GM18951 (cell line): ENCODE data around the gene IFNGR1.

Source experiments
- POLR2A ChIP-seq: IDR thresholded peaks from 4 replicates; pipeline ENCODE4 v1.6.1; 2011; ENCODE audit warnings: mild to moderate bottlenecking; ENCODE audit not compliant: insufficient read length, insufficient read depth; ENCODE audit errors: extremely low read depth
- in situ Hi-C: fragments of 300-500 bp; cut with MboI; formaldehyde crosslinking; loops from one replicate; pipeline ENCODE4 v1.12.0; 2022; ENCODE audit warnings: low sequenced_read_pairs, mixed read lengths, inconsistent platforms; ENCODE audit not compliant: unreplicated experiment

The IFNGR1 gene

GRCh38 chr6:137160763-137161162 lies 58.4 kb downstream of the IFNGR1 start:
- no peak for TF ChIP-seq POLR2A
- in situ Hi-C loops: loop anchor here (10.0 kb wide), 1 partner anchor 56 kb away; no protein-coding TSS in a partner anchor

- in situ Hi-C loops: loop anchor here (10.0 kb wide), 1 partner anchor 55 kb away; no protein-coding TSS in a partner anchor
- TF ChIP-seq POLR2A: no peak
Observed at GRCh38 chr6:137159912-137160311, 59.3 kb downstream of the IFNGR1 start.

DNA sequence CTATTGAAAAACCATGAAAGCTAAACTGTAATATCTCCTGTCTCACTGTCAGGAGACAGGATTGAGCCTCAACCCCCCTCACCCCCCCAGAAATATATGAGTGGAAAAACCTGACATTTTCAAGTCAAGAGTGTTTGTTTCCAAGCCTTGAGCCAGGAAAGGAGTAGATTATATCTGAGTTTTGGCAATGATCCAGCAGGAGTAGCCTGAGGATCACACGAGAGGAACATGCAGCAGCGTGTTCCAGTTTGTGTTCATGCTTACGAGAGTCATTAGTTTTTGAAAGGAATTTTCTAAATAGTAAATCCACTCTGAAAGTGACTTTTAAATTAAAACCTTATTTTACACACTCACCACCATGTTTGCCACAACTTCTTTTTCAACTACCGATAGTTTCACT lies 61.6 kb downstream of the IFNGR1 start:
- no peak for TF ChIP-seq POLR2A
- in situ Hi-C loops: no loop called here

- in situ Hi-C loops: no loop called here
- no peak for TF ChIP-seq POLR2A
Observed at GRCh38 chr6:137156650-137157049, 62.5 kb downstream of the IFNGR1 start.

- no peak for TF ChIP-seq POLR2A
- in situ Hi-C loops: no loop called here
Observed at GRCh38 chr6:137155830-137156229, 63.4 kb downstream of the IFNGR1 start.

DNA sequence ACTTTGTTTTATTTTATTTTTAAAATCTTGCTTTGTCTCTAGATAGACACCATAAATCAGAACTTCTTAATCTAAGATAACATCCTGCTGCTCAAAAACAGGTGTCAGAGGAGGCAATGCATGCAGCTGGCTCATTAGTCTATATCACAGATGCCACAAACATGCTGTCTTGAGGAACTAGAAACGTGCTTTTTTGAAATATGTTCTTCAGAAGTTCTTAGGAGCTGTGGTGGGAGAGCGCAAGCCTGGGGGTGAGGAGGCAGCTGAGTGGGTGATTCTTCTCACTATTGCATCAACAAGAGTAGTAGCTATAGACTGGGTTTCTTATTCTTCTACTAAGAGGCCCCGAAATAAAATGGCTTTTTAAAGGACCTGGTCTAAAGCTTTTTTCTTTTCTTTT lies 69.1 kb downstream of the IFNGR1 start:
- in situ Hi-C loops: no loop called here

GRCh38 chr6:137149035-137149393 lies 70.2 kb downstream of the IFNGR1 start:
- in situ Hi-C loops: no loop called here
- TF ChIP-seq POLR2A: no peak

More for the DNA sequence above, 69.1 kb downstream of the IFNGR1 start:
- TF ChIP-seq POLR2A: no peak

DNA sequence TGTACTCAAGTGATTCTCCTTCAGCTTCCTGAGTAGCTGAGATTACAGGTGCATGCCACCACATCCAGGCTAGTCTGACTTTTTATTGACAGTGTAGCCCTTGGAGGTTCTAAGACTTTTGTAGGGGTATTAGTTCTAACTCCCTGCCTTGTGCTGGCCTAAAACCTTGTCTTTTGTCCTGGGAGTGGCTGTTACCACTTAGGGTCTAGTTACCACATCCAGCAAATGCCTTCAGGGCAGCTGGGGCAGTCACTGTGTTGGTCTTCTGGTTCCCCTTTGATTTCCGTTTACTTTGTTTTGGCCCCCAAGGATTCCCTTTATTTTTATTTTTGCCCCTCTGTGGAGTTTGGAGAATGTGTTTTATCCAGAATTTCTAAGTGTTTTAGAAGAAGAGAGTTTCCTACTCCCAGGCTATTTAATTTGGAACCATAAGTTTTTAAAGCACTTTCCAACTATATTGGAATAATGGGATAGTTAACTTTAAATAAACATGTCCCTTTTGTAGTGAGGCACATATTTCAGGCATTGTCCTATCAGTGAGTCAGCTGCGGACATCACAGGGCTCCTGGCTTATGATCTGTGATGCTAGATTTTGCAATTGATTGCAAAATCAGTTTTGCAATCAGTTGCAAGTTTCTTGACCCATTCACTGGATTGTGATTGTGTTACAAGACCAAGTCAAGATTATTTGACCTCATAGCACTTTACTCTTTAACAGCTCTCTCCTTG lies 70.7 kb downstream of the IFNGR1 start:
- TF ChIP-seq POLR2A: no peak
- in situ Hi-C loops: no loop called here
